Stimulated activated CD4-positive, alpha-beta T cell treated with anti-CD3 and anti-CD28 coated beads, TNF-alpha, amount 100 ng/mL, for 1 hour (primary cell): ENCODE measurements around the gene NRXN3.

Source experiments
- DNase-seq, 3 donors: peaks; one replicate each; pipeline ENCODE4 v3.0.0-alpha.2; 2020; ENCODE audit warnings: low read depth in 3 of 3, low spot score in 1 of 3

NRXN3 gene

DNA sequence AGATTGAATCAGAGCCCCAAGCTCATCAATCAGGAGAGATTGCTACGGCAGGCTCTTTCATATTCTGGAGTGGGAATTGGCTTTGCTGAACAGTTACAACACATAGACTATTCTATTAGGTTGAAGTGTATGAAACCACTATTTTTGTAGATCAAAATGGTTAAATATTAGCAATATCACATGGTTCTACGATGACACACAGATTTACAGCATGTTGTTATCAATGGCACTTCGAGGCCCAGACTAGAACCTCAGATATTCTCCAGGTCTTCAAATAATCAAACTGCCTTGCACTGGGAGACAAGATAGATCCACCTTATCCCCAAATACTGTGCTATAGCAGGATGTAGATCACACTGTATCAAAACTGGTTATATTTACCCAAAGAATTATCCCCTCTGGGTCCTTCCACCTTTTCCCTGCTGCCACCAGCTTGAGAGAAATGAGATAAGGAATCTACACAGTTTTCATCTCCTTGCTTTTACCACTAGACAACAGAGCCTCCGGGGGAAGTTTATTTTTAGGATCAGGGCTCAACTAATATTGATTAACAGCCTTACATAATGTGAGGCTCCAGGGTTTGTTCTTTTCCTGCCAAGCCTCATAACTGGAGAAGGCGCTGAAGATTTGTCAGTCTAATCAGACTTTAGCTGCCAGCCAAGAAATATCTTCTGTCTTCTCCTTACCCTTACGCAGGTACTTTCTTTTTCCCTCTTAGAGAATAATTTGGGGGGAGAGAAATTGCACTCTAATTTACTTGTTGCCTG lies 1534.1 kb downstream of the NRXN3 start:
- DNase-seq: no peak

DNA sequence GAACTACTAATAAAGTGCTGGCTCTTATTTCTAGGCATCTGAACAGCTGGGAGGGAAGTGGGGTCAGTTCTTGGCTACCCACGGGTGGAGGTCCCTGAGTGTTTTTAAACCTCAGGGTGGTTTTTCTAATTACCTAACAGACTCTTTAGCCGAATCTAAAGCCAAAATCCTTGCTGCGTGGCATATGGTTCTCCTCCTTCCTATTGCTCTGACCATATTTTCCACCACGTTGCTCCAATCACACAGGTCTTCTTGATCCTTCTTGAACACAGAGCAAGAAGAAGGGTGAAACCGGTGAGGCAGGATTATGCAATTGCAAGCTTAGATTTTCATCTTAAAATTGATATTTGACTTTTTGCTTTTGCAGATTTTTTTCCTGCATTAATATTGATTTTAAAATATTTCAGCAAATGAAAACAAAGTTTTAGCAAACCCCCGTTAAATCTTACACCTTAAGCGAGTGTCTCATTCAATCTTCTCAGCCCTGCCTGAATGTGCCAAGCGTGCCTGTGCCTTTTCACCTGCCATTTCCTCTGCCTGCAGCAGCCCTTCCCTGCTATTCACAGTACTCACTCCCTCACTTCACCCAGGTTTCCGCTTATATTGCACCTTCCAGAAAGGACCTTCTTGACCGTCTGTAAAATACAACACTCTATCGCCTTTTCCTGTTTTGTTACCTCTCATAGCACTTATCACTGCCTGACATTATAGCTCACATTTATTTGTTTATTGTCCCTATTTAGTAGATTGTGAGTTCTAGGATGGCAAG lies 1535.1 kb downstream of the NRXN3 start:
- DNase-seq: no peak

DNA sequence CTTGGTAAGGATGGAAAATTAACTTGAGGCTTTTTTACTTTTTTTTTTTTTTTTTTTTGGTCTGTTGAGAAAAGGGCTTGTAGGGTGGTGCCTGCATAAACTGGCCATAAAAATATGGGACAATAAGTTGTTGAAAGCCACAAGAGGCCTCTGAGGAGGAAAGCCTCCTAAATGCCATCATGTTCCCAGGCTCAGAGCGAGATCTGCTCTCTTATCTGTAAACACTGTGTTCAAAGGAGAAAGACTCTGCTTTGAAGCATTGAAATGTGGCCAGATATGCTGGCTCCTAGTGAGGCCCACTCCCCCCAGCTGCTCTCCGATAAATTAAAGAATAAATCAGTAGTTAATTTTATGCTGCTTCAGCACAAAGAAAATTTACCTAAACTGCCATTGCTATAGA lies 1536.2 kb downstream of the NRXN3 start:
- DNase-seq: no peak

DNA sequence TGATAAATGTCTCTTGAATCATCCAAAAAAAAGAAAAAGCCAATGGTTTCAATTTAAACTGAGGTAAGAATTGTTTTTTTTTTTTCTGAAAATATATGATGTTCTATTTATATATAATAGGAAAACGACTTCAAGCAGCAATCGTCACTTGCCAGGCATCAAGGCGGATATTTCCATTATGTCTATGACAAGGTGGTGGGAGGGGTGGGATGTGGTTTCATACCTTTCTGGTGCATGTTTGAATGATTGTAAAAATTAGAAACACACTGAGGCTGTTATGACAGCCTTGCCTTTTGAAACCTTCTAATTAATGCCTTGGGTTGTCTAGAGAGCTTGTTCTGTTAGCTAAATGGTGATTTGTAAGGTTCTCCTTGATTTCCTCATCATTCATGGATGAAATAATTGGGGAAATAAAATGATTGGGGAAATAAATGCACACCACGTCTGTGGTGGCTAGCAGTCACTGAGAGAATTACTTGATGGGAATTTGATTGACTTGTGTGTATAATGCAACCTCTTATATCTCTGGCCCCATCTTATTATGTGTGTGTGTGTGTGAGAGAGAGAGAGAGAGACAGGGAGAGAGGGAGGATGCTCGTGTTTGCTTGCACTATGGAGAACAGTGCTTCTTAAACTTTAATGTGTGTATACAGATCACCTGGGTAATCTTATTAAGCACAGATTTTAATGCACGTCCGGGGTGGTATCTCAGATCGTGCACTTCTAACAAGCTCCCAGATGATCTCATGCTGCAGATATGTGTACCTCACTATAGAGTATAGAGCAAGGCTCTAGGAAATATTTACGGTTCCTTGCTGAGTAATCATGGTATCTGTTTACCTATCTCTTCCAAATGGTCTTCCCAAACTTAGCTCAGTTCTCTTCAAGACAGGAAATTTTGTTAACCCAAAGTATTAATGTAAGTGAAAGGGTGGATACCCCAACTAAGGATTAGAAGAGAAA lies 1538.5 kb downstream of the NRXN3 start:
- DNase-seq: no peak

DNA sequence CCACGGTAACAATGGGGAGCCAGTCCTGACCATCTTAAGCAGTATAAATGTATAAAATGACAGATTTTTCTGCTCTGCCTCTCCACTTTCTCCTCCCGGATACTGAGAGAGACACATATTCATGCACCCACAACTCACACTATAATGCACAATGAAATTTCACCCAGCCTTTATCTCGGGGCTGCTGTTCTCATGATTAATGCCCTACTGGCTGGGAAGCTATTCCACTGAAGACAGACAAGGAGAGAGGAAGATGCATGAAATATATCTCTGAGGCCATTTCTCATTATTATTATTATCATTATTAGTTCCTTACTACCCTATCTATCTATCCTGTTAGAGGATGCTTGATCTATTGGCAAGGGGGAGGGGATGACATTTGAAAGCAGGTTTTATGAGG lies 1539.4 kb downstream of the NRXN3 start:
- no peak for DNase-seq

DNA sequence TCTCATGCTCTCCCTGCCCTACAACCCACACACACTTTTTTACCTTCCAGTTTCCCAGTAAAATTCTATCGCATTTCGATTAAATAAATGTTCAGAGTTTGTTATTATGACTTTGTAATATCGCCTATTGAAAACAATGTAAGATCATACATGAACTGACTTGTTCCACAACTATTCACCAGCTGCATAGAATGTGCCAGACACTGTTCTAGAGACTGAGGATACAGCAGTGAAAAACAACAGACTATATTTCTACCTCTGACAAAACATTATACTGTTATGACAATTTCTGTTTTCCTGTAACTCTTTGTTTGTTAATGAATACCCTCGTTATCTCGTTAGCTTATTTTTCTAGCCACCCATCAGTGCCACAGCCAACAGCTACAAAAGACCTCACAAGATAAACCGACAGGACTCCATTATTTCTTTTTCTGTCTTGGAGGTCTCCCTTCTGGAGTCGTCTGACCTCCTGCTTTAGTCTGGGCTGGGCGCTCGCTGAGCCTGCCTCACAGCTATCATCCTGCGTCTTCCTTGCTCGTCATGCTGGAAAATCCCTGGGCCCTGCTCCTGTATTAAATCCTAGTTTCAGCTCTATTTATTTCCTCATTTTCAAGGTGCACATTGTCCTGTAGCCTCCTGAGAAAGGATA lies 1542.3 kb downstream of the NRXN3 start:
- no peak for DNase-seq

DNA sequence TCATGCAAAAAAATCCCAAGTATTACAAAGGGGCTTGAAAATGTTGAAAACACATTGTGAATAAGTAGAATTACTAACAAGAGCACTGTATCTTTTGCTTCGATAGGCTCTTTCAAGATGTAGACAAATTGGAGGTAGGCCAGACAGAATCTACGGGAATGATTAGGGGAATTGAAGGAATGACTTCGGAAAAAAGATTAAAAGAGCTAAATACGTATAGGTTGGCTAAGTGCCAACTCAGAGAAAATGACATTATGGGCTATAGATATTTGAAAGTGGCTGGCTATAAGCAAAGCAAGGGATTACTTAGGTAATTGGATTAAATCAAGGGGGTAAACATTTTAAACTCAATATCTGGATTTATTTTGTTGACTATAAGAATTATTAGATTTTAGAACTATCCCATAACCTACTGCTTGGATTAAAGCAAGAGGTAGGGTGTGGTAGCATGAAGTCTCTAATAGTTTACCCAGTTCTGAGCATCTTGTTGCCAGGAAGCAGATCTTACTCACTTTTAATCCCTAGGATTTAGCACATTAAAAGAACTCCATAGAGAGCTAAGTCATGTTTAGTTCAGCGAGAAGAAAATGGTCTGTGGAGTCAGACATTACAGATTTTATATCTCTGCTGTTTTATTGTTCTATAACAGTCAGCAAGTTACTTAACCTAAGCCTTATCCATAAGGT lies 1551.4 kb downstream of the NRXN3 start:
- DNase-seq: no peak

DNA sequence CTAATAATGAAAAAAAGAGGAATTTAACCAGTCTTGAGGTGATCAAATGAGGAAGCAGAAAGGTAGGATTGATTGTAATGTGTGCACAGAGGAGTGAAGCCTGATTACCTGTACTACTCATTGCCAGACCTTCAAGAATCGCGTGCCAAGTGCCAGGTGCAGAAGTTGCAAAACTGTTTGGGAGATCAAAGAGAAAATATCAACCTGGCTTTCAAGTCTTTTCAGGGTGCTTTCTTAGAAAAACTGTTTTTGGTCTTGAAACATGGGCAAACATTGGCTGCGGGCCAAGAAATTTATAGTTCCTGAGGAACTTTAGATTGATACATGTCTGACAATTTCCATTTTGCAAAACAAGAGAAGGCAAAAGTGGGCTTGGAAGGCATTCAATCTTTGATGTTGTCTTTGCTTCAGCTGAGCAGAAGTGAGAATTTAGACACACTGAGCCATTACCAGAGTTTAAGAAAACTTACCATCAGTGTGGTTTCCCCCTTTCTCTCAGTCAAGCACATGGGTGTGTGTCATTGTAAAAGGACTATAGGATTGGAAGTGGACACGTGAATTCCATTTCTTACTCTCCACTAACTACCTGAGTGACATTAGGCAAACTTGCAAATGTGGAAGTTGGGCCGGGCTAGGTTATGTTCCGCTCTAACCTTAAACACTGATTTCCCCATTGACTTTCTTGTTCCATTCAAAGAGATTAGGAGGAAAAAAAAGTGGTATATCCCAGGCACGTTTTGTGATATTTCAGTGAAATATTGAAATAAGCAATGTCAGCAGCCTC lies 1555.0 kb downstream of the NRXN3 start:
- DNase-seq: no peak

DNA sequence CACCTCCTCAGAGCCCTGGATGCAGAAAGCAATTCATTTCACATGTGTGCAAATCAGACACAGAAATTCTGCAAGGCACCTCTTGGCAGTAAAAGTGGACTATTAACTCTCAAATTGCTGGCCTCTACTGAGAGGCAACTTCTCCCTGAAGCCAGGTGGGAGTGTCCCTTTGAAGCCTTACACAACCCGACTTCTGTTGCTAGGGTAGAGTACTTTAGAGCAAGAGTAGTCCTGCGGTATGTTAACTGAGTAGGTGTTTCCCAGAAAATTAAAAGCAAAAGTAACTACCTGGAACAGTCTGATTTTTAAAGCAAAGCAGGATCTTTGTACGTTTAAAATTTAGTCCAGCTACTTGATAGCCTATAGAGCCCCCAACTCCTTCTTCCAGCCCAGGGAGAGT lies 1557.7 kb downstream of the NRXN3 start:
- DNase-seq: no peak

DNA sequence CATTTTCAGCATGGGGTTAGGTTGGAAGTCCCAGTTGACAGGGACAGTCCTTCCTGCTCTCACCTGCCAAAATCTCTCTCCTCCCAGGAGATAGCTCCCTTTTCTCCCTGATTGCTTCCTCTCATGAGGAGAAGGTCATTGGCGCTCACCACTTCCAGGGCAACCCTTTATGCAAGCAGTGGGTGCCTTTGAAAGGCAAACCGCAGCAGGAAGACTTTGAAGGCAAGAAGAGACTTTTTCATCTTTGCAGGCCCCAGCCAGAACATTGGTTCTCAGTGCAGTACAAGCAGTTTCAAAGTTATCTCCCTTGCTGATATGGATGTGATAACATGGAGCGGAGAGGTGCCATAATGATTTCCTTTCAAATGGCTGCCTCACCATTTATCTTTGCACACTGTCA lies 1558.2 kb downstream of the NRXN3 start:
- DNase-seq: no peak

DNA sequence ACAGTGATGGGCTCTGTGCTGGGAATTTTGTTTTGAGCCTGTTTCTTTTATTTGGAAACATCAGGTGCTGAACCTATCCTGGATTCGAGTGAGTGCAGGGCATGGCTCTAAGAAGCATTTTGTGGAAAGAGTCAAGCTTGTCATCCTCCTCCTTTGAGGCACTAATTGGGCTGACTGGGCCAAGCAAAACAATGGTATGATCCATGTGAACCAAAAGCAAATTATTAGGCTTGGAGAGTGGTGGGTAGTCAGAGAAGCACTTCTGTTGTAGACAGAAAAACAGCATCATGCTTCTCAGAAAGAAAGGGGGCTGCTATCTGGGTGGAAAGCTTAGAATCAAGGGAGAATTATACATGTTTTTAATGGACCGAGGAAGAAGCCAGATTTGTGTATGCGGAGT lies 1559.6 kb downstream of the NRXN3 start:
- DNase-seq: no peak

DNA sequence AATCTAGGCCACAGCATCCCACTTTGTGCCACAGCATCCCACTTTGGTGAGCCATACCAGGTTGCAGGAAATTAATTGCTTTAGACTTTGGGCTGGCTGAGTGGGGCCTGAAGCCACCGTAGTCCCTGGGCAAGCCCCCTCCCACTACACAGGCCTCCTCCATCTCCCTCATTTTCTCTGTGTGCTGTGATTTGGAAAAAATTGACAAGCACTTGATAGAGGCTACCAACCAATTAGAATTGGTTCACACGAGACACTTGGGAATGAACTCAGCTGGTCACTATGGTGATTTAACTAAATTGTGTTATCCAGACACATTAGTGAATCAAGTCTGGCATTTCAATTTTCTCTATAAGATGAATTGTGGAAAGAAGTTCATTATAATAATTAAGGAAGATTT lies 1560.0 kb downstream of the NRXN3 start:
- no peak for DNase-seq

DNA sequence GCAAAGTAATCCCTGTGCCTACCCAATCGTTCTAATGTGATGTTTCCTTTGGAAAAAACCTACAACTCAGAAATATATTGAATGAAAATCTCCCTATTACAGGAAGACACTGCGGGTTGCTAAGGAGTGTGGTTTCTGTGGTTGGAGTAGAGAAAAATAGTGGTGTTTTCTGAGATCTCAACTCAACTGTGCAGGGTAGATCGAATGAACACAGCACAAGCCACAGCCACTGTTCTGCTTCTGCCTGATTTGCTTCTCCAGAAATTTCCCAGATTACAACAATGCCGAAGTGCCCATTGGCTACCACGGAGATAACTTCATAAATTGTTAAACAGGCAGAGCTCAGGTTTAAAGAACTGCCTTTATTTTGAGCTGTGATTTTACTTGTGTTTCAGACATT lies 1560.8 kb downstream of the NRXN3 start:
- no peak for DNase-seq

DNA sequence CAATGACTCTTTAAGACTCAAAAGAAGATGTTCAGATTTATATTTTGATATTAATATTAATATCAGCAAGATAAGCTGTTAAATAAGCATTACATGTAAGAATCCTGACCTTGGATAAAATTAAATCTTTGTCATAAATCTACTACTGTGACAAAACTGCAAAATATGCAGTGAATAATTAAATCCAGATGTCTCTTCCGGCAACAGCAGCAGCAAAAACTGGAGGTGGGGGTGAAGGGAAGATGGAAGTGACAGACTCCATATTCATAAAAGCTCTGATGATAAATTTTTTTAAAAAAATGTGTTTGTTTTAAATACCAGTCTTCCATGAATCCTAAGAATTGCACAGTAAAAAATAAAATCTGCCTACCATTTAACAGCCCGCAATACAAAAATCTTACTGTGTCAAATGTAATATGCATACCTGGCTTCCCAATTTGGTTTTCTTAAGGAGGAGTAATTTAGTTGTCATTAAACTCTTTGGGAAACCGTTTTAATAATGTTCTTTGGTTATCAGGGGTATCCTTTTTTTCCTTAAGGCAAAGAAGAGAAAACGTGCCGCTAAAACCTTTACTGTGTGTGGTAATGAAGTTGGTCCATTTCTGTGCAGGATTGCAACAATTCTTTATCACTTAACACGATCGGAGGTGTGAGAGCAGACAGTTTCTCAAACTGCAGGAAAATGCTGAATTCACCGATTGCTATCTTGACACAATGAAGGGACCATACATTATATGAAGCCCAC lies 1562.9 kb downstream of the NRXN3 start:
- no peak for DNase-seq

DNA sequence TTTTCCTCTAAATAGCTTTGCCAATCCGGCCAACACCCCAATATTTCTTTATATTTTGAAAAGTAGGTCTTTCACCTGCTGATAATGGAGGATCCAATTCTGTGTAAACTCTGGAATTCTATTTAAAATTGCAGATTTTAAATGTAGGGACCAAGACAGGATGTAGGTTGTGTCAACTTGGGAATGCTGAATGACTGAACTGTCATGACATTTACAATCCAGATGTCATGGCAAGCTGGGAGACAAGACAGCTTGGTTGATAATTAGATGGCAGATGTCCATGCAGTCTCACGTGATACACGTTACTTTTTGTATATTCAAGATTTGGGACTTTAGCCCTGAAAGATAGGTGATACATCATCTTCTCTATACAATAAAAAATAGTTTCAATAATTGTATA lies 1564.0 kb downstream of the NRXN3 start:
- DNase-seq: no peak

DNA sequence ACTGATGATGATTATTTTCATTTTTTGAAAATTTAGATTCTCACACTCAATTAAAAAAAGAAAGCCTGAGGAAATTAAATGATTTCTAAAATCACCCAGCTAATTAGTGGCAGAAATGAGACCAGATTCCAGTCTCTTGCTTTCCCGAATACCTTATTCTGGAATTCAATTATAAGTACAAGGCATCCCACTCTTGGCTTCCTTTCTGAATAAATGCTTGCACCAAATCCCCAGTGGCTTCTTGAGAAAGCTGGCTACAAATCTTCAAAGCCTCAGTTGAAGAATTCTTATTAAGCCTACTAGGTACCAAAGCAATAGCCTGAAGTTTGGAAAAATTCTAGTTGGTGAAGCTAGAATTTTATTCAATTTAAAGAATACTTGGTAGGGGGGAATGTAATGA lies 1564.5 kb downstream of the NRXN3 start:
- DNase-seq: no peak

DNA sequence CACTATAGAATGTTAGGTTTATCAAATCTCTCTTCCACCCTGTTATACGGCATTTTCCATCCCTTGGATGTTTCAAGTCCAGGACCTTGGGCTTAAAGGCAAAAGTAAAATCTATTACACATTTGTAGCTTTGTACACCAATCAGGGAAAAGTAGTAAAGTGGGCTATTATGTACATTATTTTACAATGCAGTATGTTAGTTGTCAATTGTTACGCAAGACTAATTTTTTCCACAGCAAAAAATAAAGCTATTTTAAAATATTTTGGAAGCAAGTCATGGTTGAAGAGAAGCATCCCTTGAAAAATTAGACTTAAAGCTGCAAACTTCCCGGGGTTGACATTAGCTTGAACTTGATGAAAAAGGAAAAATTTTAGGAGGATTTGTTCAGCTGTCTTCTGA lies 1564.9 kb downstream of the NRXN3 start:
- no peak for DNase-seq

DNA sequence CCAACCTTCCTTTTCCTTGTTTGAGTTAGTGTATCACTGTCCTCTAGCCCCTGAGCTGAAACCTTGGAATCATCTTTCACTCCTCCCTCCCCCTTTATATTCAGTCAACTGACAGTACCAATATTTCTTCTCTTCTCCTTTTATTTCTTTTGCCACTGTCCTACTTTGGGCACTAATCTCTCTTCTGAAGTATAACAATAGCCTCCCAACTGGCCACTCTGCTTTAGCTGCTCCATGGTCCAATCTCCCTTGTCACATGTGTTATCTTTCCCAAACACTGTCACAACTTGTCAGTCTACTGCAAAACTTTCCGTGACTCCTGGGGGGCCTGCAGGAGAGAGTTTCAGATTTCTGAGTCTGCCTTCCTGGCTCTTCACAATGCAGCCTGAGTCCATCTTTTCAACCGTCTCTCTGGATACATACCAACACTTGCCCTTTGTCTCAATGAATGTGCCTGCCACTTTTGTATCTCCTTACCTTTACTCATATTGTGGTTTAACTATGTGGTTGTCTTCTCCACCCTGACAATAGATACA lies 1570.0 kb downstream of the NRXN3 start:
- no peak for DNase-seq

DNA sequence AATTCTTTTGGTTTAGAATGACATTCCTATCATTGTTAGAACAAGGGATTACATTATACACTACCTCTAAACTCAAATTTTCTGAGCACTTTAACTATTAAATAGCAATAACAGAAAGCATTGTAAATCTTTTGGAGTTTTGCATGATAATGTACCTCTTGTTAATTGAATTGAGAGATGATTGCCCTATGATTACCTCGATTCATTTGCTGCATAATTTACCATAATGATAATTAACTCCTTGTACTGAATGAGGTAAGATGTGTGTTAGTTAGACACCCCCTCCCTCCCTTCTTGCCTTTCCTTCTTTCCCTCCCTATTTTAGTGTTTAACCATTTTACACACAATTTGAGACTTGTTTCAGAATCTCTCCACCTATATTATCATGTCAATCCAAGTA lies 1572.0 kb downstream of the NRXN3 start:
- DNase-seq: no peak
